RWPE2 (cell line): ENCODE results near the gene VWCE.

Experiments used
- ATAC-seq: fragments of 200-7000 bp; cut with Tn5 transposase; 3 replicates; pipeline ENCODE4 v1.9.1; 2021; ENCODE audit warnings: low read depth
- DNase-seq: peaks from one replicate; pipeline ENCODE4 v3.0.0-alpha.2; 2020; ENCODE audit warnings: low spot score
- H3K27ac ChIP-seq: fragments of 450-650 bp; 2 replicates; pipeline ENCODE4 v1.5.1; 2017; ENCODE audit warnings: mild to moderate bottlenecking; ENCODE audit not compliant: poor library complexity, severe bottlenecking
- H3K27me3 ChIP-seq: fragments of 250-450 bp; sonication (Bioruptor Pico); 2 replicates; pipeline ENCODE4 v1.5.1; 2021; ENCODE audit warnings: mild to moderate bottlenecking, moderate library complexity; ENCODE audit not compliant: insufficient read depth, poor library complexity, severe bottlenecking
- H3K36me3 ChIP-seq: fragments of 250-450 bp; sonication (Bioruptor Pico); 2 replicates; pipeline ENCODE4 v1.5.1; 2020; ENCODE audit warnings: low read depth, mild to moderate bottlenecking, moderate library complexity
- H3K4me1 ChIP-seq: fragments of 250-450 bp; sonication (Bioruptor Pico); 2 replicates; pipeline ENCODE4 v1.5.1; 2021; ENCODE audit warnings: mild to moderate bottlenecking, moderate library complexity; ENCODE audit not compliant: insufficient read depth, poor library complexity, severe bottlenecking
- H3K4me3 ChIP-seq: fragments of 250-450 bp; sonication (Bioruptor Pico); 2 replicates; pipeline ENCODE4 v1.5.1; 2021; ENCODE audit warnings: mild to moderate bottlenecking, moderate library complexity; ENCODE audit not compliant: severe bottlenecking
- H3K9me3 ChIP-seq: fragments of 250-450 bp; sonication (Bioruptor Pico); 2 replicates; pipeline ENCODE4 v1.5.1; 2021; ENCODE audit warnings: mild to moderate bottlenecking, moderate library complexity; ENCODE audit not compliant: severe bottlenecking
- TF ChIP-seq, protein P1 (sequence below): fragments of 450-650 bp; IDR thresholded peaks from one replicate; pipeline ENCODE4 v1.5.1; 2017; ENCODE audit warnings: mild to moderate bottlenecking, moderate library complexity; ENCODE audit not compliant: poor library complexity, severe bottlenecking

Gene VWCE

GRCh38 chr11:61273178-61274078 is 21.7 kb downstream of the VWCE start:
- no peak overlapping the region for H3K4me3 ChIP-seq
- no peaks in the 10 kb centered on the region for H3K27me3 ChIP-seq
- peak; percentile 70 for ATAC-seq
- no peaks in the 10 kb centered on the region for H3K4me1 ChIP-seq
- no peaks in the 10 kb centered on the region for H3K9me3 ChIP-seq
- no peaks in the 10 kb centered on the region for H3K36me3 ChIP-seq
- no peak for DNase-seq
- TF ChIP-seq, protein P1, sequence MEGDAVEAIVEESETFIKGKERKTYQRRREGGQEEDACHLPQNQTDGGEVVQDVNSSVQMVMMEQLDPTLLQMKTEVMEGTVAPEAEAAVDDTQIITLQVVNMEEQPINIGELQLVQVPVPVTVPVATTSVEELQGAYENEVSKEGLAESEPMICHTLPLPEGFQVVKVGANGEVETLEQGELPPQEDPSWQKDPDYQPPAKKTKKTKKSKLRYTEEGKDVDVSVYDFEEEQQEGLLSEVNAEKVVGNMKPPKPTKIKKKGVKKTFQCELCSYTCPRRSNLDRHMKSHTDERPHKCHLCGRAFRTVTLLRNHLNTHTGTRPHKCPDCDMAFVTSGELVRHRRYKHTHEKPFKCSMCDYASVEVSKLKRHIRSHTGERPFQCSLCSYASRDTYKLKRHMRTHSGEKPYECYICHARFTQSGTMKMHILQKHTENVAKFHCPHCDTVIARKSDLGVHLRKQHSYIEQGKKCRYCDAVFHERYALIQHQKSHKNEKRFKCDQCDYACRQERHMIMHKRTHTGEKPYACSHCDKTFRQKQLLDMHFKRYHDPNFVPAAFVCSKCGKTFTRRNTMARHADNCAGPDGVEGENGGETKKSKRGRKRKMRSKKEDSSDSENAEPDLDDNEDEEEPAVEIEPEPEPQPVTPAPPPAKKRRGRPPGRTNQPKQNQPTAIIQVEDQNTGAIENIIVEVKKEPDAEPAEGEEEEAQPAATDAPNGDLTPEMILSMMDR = no peak
- H3K27ac ChIP-seq = no peak overlapping the region

- H3K27me3 ChIP-seq = no peaks in the 10 kb centered on the region
- DNase-seq = no peak
- no peaks in the 10 kb centered on the region for H3K4me1 ChIP-seq
- TF ChIP-seq, protein P1 = no peak
- no peaks in the 10 kb centered on the region for H3K36me3 ChIP-seq
- no peak for ATAC-seq
- no peak overlapping the region for H3K4me3 ChIP-seq
- no peaks in the 10 kb centered on the region for H3K9me3 ChIP-seq
- no peak overlapping the region for H3K27ac ChIP-seq
These were observed 22.4 kb downstream of the VWCE start for GRCh38 chr11:61272731-61273130.

DNA sequence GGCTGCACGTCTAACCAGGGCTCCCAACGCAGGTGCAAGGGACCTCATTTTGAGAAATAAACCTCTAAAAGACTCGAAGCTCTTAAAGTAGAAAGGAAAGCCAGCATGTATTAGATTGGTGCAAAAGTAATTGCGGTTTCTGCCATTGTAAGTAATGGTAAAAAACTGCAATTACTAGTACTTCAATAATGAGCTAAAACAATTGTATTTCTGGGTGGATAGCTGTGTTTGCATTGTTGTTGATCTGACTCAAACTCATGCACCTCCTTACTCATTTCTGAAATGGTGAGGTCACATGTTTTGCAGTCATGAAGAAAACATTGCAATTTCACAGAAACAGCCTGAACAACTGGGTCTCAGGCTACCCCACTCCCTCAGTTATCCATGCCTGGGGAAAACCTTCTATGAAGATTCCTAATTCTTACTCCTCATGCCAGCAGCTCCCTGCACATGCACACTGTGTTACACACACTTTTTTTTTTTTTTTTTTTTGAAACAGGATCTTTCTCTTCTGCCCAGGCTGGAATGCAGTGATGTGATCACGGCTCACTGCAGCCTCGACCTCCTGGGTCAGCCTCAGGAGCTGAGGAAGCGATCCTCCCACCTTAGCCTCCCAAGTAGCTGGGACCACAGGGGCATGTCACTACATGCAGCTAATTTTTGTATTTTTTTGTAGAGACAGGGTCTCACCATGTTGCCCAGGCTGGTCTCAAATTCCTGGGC is 24.6 kb downstream of the VWCE start:
- no peaks in the 10 kb centered on the region for H3K4me1 ChIP-seq
- no peak for DNase-seq

DNA sequence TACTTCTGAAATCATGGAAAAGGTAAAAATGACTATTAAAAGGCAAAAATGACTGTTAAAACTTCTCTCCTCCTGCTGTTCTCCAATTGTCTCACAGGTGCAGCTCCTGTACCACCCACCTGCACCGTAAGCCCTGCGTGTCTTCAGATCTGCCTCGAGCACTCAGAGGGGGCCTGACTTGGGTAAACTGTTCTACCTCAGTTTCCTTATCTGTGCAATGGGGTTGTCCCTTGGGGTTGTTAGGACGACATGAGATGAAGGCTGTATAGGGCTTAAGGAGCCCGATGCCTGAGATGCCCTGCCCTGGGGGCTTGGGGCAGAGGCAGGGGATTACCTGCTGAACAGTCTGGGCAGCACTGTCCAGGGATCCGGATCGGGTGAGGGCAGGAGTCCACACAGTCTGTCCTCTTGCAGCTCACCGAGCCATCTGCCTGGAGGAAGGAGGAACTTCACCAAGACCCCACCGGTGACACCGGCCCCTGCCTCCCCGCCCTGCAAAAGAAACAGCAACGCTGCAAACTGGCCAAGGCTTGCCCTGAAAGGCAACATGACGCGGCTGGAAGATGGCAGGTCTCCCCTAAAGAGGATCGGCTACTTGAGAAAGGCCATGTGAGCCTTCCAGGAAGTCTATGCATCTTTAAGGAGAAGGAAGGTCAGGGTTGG is 26.4 kb downstream of the VWCE start:
- TF ChIP-seq, protein P1 = no peak
- Histone ChIP-seq H3K27me3 (no peaks in the 10 kb centered on the region), H3K27ac (no peak overlapping the region), H3K4me3 (no peak overlapping the region), H3K9me3 (no peaks in the 10 kb centered on the region), H3K36me3 (no peaks in the 10 kb centered on the region), H3K4me1 (no peaks in the 10 kb centered on the region)
- DNase-seq (no peak), ATAC-seq (no peak)

More for the DNA sequence above, 24.6 kb downstream of the VWCE start:
- no peaks in the 10 kb centered on the region for H3K27me3 ChIP-seq
- TF ChIP-seq, protein P1 = no peak
- H3K36me3 ChIP-seq = no peaks in the 10 kb centered on the region
- 0 out of 3 replicates have a peak, but pooled peaks have one; percentile 13 for ATAC-seq
- no peak overlapping the region for H3K4me3 ChIP-seq
- H3K27ac ChIP-seq = no peak overlapping the region
- no peaks in the 10 kb centered on the region for H3K9me3 ChIP-seq
